GM12865 (cell line): Measurements from ENCODE around the gene PPARD.

ENCODE experiments used
- DNase-seq: peaks from one replicate; pipeline ENCODE4 v3.0.0; 2010; ENCODE audit warnings: low read depth
- H3K4me3 ChIP-seq: 2 replicates; pipeline ENCODE4 v1.5.1; 2011; ENCODE audit warnings: mild to moderate bottlenecking, low read depth, low read length, control low read depth
- TF ChIP-seq, protein P1 (sequence below): IDR thresholded peaks from 2 replicates; pipeline ENCODE4 v1.5.1; 2011; ENCODE audit warnings: low read length, control low read depth, low read depth, inconsistent platforms; ENCODE audit not compliant: insufficient read depth; ENCODE audit errors: missing control alignments

PPARD gene

GRCh38 chr6:35359744-35360348, 17.5 kb downstream of the PPARD start:
- DNase-seq = no peak
- TF ChIP-seq, protein P1, sequence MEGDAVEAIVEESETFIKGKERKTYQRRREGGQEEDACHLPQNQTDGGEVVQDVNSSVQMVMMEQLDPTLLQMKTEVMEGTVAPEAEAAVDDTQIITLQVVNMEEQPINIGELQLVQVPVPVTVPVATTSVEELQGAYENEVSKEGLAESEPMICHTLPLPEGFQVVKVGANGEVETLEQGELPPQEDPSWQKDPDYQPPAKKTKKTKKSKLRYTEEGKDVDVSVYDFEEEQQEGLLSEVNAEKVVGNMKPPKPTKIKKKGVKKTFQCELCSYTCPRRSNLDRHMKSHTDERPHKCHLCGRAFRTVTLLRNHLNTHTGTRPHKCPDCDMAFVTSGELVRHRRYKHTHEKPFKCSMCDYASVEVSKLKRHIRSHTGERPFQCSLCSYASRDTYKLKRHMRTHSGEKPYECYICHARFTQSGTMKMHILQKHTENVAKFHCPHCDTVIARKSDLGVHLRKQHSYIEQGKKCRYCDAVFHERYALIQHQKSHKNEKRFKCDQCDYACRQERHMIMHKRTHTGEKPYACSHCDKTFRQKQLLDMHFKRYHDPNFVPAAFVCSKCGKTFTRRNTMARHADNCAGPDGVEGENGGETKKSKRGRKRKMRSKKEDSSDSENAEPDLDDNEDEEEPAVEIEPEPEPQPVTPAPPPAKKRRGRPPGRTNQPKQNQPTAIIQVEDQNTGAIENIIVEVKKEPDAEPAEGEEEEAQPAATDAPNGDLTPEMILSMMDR = no peak
- H3K4me3 ChIP-seq = no peak overlapping the region

DNA sequence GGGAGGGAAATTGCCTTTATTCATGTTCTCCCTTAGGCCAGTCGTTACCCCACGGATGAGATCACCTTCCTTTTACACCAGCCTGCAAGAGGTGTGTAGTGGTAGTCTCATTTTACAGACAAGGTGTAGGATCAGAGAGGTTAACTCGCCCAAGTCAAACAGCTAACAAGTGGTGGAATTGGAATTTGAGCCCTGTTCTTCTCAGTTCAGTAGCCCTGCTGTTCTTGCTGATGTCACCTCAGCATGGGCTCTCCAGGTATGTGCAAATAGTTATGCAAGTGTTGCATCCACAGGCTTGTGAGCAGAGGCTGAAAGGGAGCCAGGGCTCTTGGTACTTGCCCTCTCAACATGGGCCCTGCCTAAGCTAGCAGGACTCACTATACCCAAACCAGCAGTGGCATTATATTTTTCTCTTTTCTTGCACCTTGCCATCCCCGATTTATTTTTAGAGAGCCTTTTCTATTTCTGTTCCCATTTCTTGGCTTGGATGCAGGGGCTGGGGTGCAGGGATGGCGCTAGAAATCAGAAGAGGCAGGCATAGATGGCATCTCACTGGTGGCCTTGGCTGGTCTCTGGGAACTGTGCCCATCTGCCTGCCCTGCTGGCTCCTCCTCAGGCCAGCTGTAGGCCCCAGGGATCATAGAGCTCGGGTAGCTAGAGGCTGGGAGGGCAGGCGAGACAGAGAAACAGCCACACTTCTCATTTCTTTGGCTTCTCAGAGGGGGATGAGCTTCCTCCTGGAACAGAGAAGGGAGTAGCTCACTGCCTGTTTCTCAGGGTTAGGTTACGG, 18.2 kb downstream of the PPARD start:
- TF ChIP-seq, protein P1 = no peak
- no peak overlapping the region for H3K4me3 ChIP-seq
- no peak for DNase-seq

GRCh38 chr6:35362200-35362599, 19.8 kb downstream of the PPARD start:
- TF ChIP-seq, protein P1 = no peak
- H3K4me3 ChIP-seq = no peak overlapping the region
- DNase-seq = no peak

DNA sequence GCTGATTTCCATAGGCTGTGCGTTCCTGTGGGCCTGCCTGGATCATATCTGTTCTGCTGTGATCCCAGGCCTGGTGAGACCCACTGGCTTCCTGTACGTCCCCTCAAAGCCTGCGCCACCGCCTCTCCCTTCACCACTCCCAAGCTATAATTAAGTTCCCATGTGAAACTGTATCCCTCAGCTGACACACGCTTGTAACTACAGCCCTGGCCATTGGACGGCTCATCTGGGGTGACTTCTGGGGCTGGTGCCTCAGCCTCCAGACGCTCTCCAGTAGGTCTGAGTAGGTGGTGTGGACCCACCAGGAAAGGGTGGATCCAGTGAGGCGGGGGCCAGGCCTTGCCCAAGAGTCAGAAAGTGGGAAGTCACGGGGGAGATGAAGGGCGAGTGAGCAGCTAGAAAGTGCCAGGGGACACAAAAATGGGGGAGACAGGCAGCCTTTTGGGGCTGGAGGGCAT, 21.0 kb downstream of the PPARD start:
- no peak for DNase-seq
- no peak overlapping the region for H3K4me3 ChIP-seq
- TF ChIP-seq, protein P1 = no peak

GRCh38 chr6:35365594-35366203, 23.3 kb downstream of the PPARD start:
- DNase-seq = no peak
- no peak overlapping the region for H3K4me3 ChIP-seq
- TF ChIP-seq, protein P1 = no peak

GRCh38 chr6:35366204-35366596, 23.8 kb downstream of the PPARD start:
- no peak for DNase-seq

More at GRCh38 chr6:35366204-35366596, 23.8 kb downstream of the PPARD start:
- no peak overlapping the region for H3K4me3 ChIP-seq
- TF ChIP-seq, protein P1 = no peak
